Sigmoid colon (tissue), 3 donors: Measurements from ENCODE around the gene ANO1.

Source experiments
- CTCF ChIP-seq, 4 experiments: fragments of 450-650 bp in 3 of 4; fragments of 200-600 bp in 1 of 4; IDR thresholded peaks; one replicate each; pipeline ENCODE4 v1.5.1; 2016 to 2019; ENCODE audit warnings: antibody characterized with exemption in 4 of 4, mild to moderate bottlenecking in 3 of 4, moderate library complexity in 2 of 4
- POLR2A ChIP-seq, 2 donors: fragments of 450-650 bp; IDR thresholded peaks; one replicate each; pipeline ENCODE4 v1.6.1; 2016; ENCODE audit warnings: antibody characterized with exemption in 2 of 2, mild to moderate bottlenecking in 2 of 2, moderate library complexity in 2 of 2

GRCh38 chr11:70046089-70046488, 32.0 kb upstream of the ANO1 start:
- no peak for TF ChIP-seq CTCF (IDR thresholded peaks at IDR 0.05)
- no peak for TF ChIP-seq POLR2A (IDR thresholded peaks at IDR 0.05)
